ENCODE results near the gene PLCB4. TPM values are rescaled to one million over a fixed set of nuclear protein-coding genes. Genes with fewer than 3 reads are reported as not detected.

PLCB4 gene
- total RNA-seq, 4 donors from 2014 or later: 2.7 to 11.4 (median 6.5) TPM

DNA sequence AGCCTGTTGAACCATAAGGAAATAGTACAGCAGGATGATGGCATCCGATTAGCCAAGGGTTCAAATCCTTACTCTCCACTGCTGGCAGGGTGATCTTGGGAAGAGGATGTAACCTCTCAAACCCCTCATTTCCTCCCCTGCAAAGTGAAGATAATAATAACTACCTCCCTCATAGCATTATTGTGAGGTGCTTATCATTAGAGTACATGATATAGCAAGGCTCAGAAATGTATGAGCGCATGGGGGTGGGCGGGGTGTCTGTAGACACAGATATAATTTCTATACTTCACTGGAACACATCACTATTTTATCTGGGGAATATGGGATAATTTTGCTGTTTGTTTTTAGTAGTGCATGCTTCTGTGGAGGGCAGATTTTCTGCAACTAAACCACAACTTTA, 355.7 kb downstream of the PLCB4 start:
- intact Hi-C loops (cut with DNase I; ENCODE audit: low total_unique reads): no loop called here
- WGBS, 2 donors: 94 to 96% methylated on average over 3 of the region's 3 CpGs
- DNase-seq (ENCODE audit: low spot score in 2 of 2): no peak
- TF ChIP-seq, protein P1, sequence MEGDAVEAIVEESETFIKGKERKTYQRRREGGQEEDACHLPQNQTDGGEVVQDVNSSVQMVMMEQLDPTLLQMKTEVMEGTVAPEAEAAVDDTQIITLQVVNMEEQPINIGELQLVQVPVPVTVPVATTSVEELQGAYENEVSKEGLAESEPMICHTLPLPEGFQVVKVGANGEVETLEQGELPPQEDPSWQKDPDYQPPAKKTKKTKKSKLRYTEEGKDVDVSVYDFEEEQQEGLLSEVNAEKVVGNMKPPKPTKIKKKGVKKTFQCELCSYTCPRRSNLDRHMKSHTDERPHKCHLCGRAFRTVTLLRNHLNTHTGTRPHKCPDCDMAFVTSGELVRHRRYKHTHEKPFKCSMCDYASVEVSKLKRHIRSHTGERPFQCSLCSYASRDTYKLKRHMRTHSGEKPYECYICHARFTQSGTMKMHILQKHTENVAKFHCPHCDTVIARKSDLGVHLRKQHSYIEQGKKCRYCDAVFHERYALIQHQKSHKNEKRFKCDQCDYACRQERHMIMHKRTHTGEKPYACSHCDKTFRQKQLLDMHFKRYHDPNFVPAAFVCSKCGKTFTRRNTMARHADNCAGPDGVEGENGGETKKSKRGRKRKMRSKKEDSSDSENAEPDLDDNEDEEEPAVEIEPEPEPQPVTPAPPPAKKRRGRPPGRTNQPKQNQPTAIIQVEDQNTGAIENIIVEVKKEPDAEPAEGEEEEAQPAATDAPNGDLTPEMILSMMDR (IDR thresholded peaks at IDR 0.05): no peak
- TF ChIP-seq POLR2A (IDR thresholded peaks at IDR 0.05): no peak
- H3K4me3 ChIP-seq (ENCODE audit: low read depth, poor library complexity, severe bottlenecking): no peak overlapping the region

DNA sequence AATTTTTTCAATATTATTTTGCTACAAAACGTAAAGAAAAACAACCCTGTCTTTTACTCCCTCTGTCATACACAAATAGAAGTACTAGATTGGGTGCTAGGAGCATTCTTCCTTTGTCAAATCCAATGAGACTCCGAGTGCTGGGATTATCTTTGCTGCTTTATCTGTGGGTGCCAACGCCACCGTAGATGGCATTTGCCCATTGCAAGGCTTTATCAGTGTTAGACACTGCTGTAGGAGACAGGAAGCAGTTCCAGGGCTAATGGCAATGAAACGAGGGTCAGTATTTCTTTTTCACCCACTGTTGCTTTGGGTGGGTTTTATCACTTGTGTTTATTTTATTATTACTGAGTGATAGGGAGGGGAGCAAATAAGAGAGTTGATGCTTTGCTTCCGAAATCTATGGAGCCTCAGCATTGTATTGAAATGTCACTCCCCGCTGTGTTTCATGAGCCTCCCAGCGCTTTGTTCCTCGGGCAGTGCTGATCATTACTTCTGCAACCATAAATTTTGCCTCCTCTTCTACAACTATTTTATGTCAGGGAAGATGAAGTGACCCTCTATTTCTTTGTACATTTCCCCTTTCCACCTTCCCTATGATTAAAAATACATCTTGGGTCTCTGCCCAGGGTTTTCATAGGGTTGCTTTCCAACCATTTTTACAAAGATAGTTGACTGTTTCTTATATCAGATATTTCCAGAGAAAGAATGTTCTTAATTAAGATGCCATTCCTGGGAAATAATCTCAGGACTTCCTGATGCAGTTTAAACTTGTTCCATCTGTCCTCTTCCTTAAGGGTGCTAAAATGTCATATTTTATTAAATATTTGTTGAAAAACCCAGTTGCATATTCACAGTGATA, 358.8 kb downstream of the PLCB4 start:
- no peak for DNase-seq (ENCODE audit: low spot score in 2 of 2)
- no peak for TF ChIP-seq POLR2A (IDR thresholded peaks at IDR 0.05)
- TF ChIP-seq, protein P1 (IDR thresholded peaks at IDR 0.05): no peak
- WGBS, 2 donors: 61 to 63% methylated on average over 9 of the region's 9 CpGs
- intact Hi-C loops (cut with DNase I; ENCODE audit: low total_unique reads): no loop called here
- H3K4me3 ChIP-seq (ENCODE audit: low read depth, poor library complexity, severe bottlenecking): no peak overlapping the region

DNA sequence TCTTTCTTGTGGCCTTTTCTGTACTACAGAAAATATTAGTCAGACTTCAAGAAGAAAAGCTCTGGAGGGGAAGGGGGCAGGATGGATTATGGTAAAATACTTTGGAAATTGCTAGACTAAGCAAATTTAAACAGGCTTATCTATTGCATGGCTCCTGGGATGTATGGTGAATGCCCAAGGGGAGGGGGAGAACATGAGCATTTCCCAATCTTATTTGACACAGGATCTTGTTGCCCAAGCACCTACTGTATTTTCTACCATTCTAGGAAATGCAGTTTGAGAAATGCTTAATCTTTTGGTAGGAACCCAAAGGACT, 359.4 kb downstream of the PLCB4 start:
- TF ChIP-seq POLR2A (IDR thresholded peaks at IDR 0.05): no peak
- TF ChIP-seq, protein P1 (IDR thresholded peaks at IDR 0.05): no peak
- H3K4me3 ChIP-seq (ENCODE audit: low read depth, poor library complexity, severe bottlenecking): no peak overlapping the region
- DNase-seq (ENCODE audit: low spot score in 2 of 2): no peak
- intact Hi-C loops (cut with DNase I; ENCODE audit: low total_unique reads): no loop called here

DNA sequence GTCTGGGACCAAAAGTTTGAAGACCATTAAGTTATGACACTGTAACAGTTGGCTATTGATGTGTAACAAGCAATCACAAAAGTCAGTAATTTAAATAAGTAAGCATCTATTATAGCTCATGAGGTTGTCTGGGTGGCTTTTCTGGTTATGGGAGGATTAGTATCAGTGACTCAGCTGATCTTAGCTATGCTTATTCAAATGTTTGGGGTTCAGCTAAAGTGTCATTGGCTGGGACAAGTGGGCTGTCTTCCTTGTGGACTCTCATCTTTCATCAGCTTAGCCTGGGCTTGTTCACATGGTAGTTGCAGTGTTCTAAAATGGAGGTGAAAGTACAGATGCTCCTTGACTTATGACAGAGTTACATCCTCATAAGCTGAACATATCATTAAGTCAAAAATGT, 370.9 kb downstream of the PLCB4 start:
- intact Hi-C loops (cut with DNase I; ENCODE audit: low total_unique reads): no loop called here
- no peak for DNase-seq (ENCODE audit: low spot score in 2 of 2)
- H3K4me3 ChIP-seq (ENCODE audit: low read depth, poor library complexity, severe bottlenecking): no peak overlapping the region
- no peak for TF ChIP-seq POLR2A (IDR thresholded peaks at IDR 0.05)
- TF ChIP-seq, protein P1 (IDR thresholded peaks at IDR 0.05): no peak

DNA sequence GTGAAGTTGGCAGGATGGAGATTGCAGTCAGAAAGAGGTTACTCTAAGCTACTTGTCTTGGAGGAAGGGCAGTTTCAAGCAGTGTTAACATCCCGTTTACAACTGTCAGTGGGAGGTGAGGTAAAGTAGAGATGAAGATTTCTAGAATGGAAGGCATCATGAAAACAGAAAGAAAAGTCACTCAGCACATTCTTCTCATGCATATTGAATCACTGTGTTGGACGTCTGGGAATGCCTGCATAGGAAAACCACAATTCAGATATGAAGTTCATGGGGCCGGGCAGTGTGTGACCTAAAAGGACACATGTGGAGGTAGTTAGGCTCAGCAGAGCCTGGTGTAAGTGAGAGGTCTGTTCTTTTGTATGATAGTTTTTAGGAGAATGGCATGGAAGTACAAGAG, 372.0 kb downstream of the PLCB4 start:
- no peak for DNase-seq (ENCODE audit: low spot score in 2 of 2)
- intact Hi-C loops (cut with DNase I; ENCODE audit: low total_unique reads): no loop called here
- no peak overlapping the region for H3K4me3 ChIP-seq (ENCODE audit: low read depth, poor library complexity, severe bottlenecking)
- TF ChIP-seq, protein P1 (IDR thresholded peaks at IDR 0.05): no peak
- TF ChIP-seq POLR2A (IDR thresholded peaks at IDR 0.05): no peak
- 70 to 72% methylated on average over 3 of the region's 3 CpGs for WGBS, 2 donors

DNA sequence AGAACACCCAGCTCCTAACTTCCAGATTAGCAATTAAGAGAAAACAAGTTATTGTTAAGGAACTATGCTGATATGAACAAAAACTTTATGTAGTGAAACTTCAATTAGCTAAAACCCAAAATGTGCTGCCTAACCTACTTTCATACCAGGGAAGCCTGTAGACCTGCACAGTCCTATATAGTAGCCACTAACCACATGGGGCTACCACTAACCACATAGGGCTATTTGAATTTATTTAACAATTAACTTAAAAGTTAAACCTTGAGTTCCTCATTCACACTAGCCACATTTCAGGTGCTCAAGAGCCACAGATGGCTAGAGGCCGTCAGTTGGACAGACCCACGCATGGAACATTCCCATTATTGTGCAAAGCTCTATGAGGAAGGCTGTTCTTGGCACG, 373.1 kb downstream of the PLCB4 start:
- TF ChIP-seq, protein P1 (IDR thresholded peaks at IDR 0.05): no peak
- no peak for TF ChIP-seq POLR2A (IDR thresholded peaks at IDR 0.05)
- intact Hi-C loops (cut with DNase I; ENCODE audit: low total_unique reads): no loop called here
- H3K4me3 ChIP-seq (ENCODE audit: low read depth, poor library complexity, severe bottlenecking): no peak overlapping the region
- no peak for DNase-seq (ENCODE audit: low spot score in 2 of 2)
- WGBS, 2 donors: 86 to 93% methylated on average over 3 of the region's 3 CpGs

Data from lower leg skin (tissue), 4 donors.